Measurements from ENCODE around the gene SMAGP. TPM values are rescaled to one million over a fixed set of nuclear protein-coding genes. Genes with fewer than 3 reads are reported as not detected.

Gene SMAGP
- total and polyA plus RNA-seq, 2 of the 13 experiments (the other 11 are each of a cell fraction or from before 2014, with no cell fraction given), result 9.2 TPM

DNA sequence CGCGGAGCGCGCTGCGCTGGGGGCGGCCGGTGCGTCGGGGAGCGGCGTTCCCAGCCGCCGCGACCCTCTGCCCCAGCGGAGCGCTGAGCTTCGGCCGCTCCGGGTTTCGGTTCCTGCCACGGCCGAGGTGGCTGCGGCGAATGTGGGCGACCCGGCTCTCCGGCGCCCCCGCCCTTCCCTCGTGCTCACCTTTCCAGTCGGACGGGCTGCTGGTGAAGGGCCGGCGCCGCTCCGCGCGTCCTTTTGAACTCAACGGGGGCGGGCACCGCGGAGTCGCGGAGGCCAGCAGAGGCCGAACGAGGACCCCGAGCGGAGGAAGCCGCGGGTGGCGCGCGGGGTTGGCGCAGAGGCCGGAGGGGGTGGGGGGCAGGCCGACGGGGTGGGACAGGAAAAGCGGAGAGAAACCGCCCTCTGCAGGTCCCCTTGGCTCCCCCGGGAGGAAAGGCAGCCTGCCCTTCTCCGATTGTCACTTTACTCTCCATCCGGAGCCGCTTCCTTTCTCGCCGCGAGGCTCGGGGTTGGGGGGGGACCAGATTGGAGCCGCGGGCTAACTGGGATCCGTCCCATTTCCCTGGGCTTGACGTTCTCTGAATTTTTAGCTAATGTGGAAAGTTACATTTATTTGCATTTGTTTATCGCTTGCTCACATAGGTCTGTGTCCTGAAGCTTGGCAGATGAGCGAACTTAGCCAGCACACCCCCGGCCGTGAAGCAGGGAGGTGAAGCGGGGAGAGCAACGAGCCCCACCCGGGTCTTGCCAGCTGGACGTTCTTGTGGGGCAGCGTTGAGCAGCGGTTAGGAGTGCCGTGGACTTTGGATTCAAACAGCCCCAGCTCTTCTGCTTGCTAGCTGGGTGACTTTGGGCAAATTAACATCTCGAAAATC is at the start of gene SMAGP (continued):
- TF ChIP-seq CHD4 (IDR thresholded peaks at IDR 0.05; ENCODE audit: borderline replicate concordance, low read length) (no peak), ZNF83 (CRISPR knock-in tag; IDR thresholded peaks at IDR 0.05; ENCODE audit: borderline replicate concordance) (no peak), JARID2 (CRISPR knock-in tag; IDR thresholded peaks at IDR 0.05; ENCODE audit: insufficient replicate concordance) (no peak), ZNF446 (CRISPR knock-in tag; IDR thresholded peaks at IDR 0.05) (no peak), WIZ (CRISPR knock-in tag; IDR thresholded peaks at IDR 0.05) (no peak), ZBTB1 (CRISPR knock-in tag; IDR thresholded peaks at IDR 0.05; ENCODE audit: borderline replicate concordance) (no peak), ZMYM2 (CRISPR knock-in tag; IDR thresholded peaks at IDR 0.05) (peak; percentile 50; the same call in 1 of the 2 replicates), ZNF225 (CRISPR knock-in tag; IDR thresholded peaks at IDR 0.05) (no peak), KAT7 (CRISPR knock-in tag; IDR thresholded peaks at IDR 0.05; ENCODE audit: borderline replicate concordance) (no peak), ZMYM3 (CRISPR knock-in tag; IDR thresholded peaks at IDR 0.05) (no peak; the same call in 1 of the 2 replicates), POLR2G (IDR thresholded peaks at IDR 0.05; ENCODE audit: low read depth, low read length) (peak; percentile 48; the same call in 1 of the 2 replicates), MBD4 (IDR thresholded peaks at IDR 0.05; ENCODE audit: borderline replicate concordance, low read length) (no peak), ERF (CRISPR knock-in tag; IDR thresholded peaks at IDR 0.05) (no peak), KMT2B (CRISPR knock-in tag; IDR thresholded peaks at IDR 0.05) (no peak), PCBP1 (IDR thresholded peaks at IDR 0.05; ENCODE audit: borderline replicate concordance, low read depth, low read length) (no peak), FOXP1 (IDR thresholded peaks at IDR 0.05) (no peak), FOXP1 (CRISPR knock-in tag; IDR thresholded peaks at IDR 0.05) (no peak), CHD2 (IDR thresholded peaks at IDR 0.05; ENCODE audit: low read depth, low read length) (no peak)
- TF ChIP-seq, protein P1, sequence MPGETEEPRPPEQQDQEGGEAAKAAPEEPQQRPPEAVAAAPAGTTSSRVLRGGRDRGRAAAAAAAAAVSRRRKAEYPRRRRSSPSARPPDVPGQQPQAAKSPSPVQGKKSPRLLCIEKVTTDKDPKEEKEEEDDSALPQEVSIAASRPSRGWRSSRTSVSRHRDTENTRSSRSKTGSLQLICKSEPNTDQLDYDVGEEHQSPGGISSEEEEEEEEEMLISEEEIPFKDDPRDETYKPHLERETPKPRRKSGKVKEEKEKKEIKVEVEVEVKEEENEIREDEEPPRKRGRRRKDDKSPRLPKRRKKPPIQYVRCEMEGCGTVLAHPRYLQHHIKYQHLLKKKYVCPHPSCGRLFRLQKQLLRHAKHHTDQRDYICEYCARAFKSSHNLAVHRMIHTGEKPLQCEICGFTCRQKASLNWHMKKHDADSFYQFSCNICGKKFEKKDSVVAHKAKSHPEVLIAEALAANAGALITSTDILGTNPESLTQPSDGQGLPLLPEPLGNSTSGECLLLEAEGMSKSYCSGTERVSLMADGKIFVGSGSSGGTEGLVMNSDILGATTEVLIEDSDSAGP (CRISPR knock-in tag; IDR thresholded peaks at IDR 0.05; ENCODE audit: borderline replicate concordance), result no peak
- TF ChIP-seq, protein P2, sequence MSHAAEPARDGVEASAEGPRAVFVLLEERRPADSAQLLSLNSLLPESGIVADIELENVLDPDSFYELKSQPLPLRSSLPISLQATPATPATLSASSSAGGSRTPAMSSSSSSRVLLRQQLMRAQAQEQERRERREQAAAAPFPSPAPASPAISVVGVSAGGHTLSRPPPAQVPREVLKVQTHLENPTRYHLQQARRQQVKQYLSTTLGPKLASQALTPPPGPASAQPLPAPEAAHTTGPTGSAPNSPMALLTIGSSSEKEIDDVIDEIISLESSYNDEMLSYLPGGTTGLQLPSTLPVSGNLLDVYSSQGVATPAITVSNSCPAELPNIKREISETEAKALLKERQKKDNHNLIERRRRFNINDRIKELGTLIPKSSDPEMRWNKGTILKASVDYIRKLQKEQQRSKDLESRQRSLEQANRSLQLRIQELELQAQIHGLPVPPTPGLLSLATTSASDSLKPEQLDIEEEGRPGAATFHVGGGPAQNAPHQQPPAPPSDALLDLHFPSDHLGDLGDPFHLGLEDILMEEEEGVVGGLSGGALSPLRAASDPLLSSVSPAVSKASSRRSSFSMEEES (CRISPR knock-in tag; IDR thresholded peaks at IDR 0.05), result no peak
- TF ChIP-seq, protein P3, sequence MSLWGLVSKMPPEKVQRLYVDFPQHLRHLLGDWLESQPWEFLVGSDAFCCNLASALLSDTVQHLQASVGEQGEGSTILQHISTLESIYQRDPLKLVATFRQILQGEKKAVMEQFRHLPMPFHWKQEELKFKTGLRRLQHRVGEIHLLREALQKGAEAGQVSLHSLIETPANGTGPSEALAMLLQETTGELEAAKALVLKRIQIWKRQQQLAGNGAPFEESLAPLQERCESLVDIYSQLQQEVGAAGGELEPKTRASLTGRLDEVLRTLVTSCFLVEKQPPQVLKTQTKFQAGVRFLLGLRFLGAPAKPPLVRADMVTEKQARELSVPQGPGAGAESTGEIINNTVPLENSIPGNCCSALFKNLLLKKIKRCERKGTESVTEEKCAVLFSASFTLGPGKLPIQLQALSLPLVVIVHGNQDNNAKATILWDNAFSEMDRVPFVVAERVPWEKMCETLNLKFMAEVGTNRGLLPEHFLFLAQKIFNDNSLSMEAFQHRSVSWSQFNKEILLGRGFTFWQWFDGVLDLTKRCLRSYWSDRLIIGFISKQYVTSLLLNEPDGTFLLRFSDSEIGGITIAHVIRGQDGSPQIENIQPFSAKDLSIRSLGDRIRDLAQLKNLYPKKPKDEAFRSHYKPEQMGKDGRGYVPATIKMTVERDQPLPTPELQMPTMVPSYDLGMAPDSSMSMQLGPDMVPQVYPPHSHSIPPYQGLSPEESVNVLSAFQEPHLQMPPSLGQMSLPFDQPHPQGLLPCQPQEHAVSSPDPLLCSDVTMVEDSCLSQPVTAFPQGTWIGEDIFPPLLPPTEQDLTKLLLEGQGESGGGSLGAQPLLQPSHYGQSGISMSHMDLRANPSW (CRISPR knock-in tag; IDR thresholded peaks at IDR 0.05; ENCODE audit: borderline replicate concordance), result no peak
- TF ChIP-seq, protein P4, sequence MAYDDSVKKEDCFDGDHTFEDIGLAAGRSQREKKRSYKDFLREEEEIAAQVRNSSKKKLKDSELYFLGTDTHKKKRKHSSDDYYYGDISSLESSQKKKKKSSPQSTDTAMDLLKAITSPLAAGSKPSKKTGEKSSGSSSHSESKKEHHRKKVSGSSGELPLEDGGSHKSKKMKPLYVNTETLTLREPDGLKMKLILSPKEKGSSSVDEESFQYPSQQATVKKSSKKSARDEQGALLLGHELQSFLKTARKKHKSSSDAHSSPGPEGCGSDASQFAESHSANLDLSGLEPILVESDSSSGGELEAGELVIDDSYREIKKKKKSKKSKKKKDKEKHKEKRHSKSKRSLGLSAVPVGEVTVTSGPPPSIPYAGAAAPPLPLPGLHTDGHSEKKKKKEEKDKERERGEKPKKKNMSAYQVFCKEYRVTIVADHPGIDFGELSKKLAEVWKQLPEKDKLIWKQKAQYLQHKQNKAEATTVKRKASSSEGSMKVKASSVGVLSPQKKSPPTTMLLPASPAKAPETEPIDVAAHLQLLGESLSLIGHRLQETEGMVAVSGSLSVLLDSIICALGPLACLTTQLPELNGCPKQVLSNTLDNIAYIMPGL (CRISPR knock-in tag; IDR thresholded peaks at IDR 0.05; ENCODE audit: borderline replicate concordance in 1 of 2, low read depth in 1 of 2), result 0 out of 4 replicates have a peak, but pooled peaks have one; percentile 42 to 55

Measured in HepG2 (cell line).